ENCODE measurements around the gene KRT9. TPM values are rescaled to one million over a fixed set of nuclear protein-coding genes. Genes with fewer than 3 reads are reported as not detected.
A peak's percentile ranks its signal among the peaks of the same experiment; 100 is the strongest.
"Not testable (repeated sequence)": the region's sequence is repeated elsewhere in the genome, so short reads cannot be mapped to it uniquely, and the experiment has no call there.

KRT9 gene
- total RNA-seq, 3 donors from 2014 or later = not detected

DNA sequence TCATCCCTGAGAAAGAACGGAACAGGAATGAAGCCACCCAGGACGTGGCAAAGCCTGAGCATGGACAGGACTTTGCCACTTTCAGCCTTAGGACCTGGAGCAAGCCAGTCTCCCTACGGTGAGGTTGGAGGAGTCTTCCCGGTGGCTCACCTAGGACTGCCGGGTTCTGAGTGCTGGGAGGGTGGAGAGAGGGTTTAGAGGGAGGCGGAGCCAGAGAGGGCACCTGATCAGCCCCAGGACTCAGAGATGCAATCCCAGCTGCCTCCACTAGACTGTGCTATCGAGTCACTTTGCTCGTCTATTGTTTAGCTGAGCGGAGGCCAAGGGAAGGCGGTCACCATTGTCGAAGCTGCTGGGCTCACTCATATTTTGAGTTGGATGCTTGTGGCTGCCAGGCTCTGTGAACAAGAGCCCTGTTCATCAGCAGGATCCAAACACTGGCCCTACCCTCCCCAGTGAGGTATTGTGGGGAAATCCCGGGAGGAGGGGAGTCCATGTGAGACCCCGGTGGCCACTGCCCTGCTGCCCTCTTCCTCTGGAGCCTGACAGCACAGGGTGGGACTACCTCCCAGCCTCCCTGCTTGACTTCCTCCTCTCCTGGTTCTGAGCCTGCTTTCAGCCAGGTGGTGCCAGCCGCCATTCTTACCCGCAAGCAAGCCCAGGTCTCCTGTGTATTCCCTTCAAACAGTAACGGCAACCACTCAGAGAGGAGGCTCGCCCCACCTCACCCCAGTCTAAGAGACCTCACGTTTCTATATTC is 7.8 kb upstream of the KRT9 start:
- peak; percentile 77 to 94 (median 90) for DNase-seq
- ATAC-seq = peak; percentile 98
- intact Hi-C loops (cut with DNase I, micrococcal nuclease) = no loop called here
- TF ChIP-seq, protein P1, sequence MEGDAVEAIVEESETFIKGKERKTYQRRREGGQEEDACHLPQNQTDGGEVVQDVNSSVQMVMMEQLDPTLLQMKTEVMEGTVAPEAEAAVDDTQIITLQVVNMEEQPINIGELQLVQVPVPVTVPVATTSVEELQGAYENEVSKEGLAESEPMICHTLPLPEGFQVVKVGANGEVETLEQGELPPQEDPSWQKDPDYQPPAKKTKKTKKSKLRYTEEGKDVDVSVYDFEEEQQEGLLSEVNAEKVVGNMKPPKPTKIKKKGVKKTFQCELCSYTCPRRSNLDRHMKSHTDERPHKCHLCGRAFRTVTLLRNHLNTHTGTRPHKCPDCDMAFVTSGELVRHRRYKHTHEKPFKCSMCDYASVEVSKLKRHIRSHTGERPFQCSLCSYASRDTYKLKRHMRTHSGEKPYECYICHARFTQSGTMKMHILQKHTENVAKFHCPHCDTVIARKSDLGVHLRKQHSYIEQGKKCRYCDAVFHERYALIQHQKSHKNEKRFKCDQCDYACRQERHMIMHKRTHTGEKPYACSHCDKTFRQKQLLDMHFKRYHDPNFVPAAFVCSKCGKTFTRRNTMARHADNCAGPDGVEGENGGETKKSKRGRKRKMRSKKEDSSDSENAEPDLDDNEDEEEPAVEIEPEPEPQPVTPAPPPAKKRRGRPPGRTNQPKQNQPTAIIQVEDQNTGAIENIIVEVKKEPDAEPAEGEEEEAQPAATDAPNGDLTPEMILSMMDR (IDR thresholded peaks at IDR 0.05) = peak; percentile 76
- H3K4me3 ChIP-seq = no peak overlapping the region
- no peaks in the 10 kb centered on the region for H3K36me3 ChIP-seq (ENCODE audit: low read depth)
- no peaks in the 10 kb centered on the region for H3K4me1 ChIP-seq (ENCODE audit: low read depth)
- H3K9me3 ChIP-seq = no peaks in the 10 kb centered on the region

DNA sequence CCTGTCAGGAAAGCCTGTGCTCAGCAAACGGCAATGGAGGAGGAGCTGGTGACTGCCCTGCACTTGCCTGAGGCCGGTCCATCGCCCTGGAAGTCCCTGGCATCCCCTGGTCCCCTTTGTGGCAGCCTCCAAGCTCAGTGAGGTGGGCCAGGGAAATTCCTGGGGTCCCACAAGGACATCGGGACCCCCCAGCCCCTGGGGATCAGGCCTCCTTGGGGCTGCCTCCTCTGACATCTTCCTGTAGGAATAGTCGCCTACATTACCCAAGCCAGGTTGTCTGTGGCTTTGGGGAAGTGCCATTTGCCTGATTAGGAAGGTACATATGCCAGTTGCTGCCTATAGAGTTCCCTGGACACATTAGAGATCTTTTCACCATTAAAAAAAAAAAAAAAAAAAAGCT is 7.1 kb upstream of the KRT9 start:
- intact Hi-C loops (cut with DNase I, micrococcal nuclease) = no loop called here
- ATAC-seq = no peak
- Histone ChIP-seq H3K4me3 (no peak overlapping the region), H3K9me3 (no peaks in the 10 kb centered on the region), H3K36me3 (ENCODE audit: low read depth) (no peaks in the 10 kb centered on the region), H3K4me1 (ENCODE audit: low read depth) (no peaks in the 10 kb centered on the region)
- no peak for DNase-seq
- TF ChIP-seq, protein P1 (IDR thresholded peaks at IDR 0.05) = no peak

DNA sequence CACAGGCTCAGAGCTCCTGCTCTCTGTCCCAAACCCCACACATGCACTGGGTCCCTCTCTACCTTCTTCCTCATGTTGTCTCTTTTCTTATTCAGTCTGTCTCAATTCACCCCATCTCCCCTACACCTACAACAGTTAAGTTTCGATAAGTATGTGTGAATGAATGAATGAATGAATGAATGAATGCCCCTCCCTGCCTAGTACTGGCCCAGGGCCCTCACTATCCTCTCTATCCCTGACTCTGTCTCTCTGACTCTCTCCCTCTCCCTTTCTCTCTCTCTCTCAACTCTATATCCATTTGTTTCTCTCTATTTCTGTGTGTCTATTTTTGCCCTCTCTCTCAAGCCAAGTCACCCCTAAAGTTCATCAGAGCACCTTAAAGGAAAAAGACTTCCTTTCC is 6.7 kb upstream of the KRT9 start:
- H3K36me3 ChIP-seq (ENCODE audit: low read depth) = no peaks in the 10 kb centered on the region
- intact Hi-C loops (cut with DNase I, micrococcal nuclease) = no loop called here
- no peaks in the 10 kb centered on the region for H3K4me1 ChIP-seq (ENCODE audit: low read depth)
- TF ChIP-seq, protein P1 (IDR thresholded peaks at IDR 0.05) = no peak
- DNase-seq (no peak), ATAC-seq (no peak)
- no peaks in the 10 kb centered on the region for H3K9me3 ChIP-seq
- H3K4me3 ChIP-seq = no peak overlapping the region

DNA sequence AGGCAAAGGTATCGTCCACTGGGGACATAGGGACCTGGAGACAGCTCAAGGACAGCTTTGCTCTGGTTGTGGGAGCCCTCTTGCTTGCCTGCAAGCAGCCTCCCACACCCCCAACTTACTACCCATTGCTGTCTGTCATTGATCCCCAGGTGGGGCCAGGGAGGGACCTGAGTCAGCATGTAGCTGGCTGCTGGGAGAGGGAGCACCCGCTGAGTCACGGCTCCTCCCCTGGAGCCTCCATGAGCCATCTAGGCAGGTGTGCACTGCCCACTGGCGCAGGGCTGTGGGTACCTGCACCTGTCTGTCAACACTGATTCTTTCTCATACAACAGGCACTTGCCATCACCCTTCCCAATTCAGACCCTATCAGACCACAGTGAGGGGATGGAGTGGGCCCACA is 4.9 kb upstream of the KRT9 start:
- peak; percentile 57 for ATAC-seq
- DNase-seq; intact Hi-C loops (cut with DNase I, micrococcal nuclease): not testable (repeated sequence)

DNA sequence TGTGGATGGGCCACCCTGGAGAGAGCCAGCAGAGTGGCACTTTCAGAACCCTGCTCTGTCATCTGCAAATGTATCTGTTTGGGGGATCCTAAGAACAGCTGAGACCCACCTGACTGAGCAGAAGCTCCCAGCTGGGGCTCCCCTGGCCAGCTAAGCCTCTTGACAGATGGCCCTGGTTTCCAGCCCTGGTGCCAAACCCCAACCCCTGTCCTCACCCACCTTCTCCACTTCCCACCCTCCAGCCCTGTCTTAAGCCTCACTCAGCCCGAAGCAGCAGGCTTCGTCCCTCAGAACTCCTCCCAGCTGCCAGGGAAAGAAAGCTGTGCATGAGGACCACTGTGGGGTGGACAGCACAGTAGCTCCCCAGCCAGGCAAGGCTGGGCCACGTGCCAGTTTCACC is 3.5 kb upstream of the KRT9 start:
- intact Hi-C loops (cut with DNase I, micrococcal nuclease) = no loop called here
- TF ChIP-seq, protein P1 (IDR thresholded peaks at IDR 0.05) = no peak
- ATAC-seq = no peak
- Histone ChIP-seq H3K36me3 (ENCODE audit: low read depth) (no peaks in the 10 kb centered on the region), H3K9me3 (no peaks in the 10 kb centered on the region), H3K4me3 (no peak overlapping the region), H3K4me1 (ENCODE audit: low read depth) (no peaks in the 10 kb centered on the region)
- DNase-seq = no peak

More for the DNA sequence above, 4.9 kb upstream of the KRT9 start:
- not testable (repeated sequence) for H3K36me3 ChIP-seq (ENCODE audit: low read depth); H3K4me3 ChIP-seq; H3K4me1 ChIP-seq (ENCODE audit: low read depth); H3K9me3 ChIP-seq

DNA sequence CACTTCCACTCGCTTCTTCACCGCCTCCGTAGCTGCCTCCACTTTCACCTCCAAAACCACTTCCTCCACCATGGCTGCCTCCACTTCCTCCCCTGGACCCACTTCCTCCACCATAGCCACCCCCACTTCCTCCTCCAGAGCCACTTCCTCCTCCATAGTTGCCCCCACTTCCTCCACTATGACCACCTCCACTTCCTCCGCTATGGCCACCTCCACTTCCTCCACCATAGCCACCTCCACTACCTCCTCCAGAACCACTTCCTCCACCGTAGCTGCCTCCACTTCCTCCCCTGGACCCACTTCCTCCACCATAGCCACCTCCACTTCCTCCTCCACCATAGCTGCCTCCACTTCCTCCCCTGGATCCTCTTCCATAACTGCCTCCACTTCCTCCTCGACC is 4.5 kb downstream of the KRT9 start:
- Histone ChIP-seq H3K4me3 (no peak overlapping the region), H3K9me3 (no peaks in the 10 kb centered on the region), H3K4me1 (ENCODE audit: low read depth) (no peaks in the 10 kb centered on the region), H3K36me3 (ENCODE audit: low read depth) (no peaks in the 10 kb centered on the region)
- no peak for ATAC-seq
- TF ChIP-seq, protein P1 (IDR thresholded peaks at IDR 0.05) = no peak
- no peak for DNase-seq
- intact Hi-C loops (cut with DNase I, micrococcal nuclease) = no loop called here
